ENCODE data around the gene AFAP1L2.

GRCh38 chr10:114384181-114384580, 20.1 kb downstream of the AFAP1L2 start:
- TF ChIP-seq EZH2 (IDR thresholded peaks at IDR 0.05; ENCODE audit: borderline replicate concordance, low read depth, low read length, poor library complexity, severe bottlenecking) = no peak
- TF ChIP-seq CTCF (conservative IDR thresholded peaks at IDR 0.05; ENCODE audit: low read depth, low read length) = no peak

Measured in A673 (cell line).